NCI-H1417 treated with DMSO at 0.1 percent for 48 hours (cell line): ENCODE data around the gene HIPK3.

Experiments
- DNase-seq: peaks from one replicate; lab custom pipeline; 2025; lab: John Stamatoyannopoulos, UW

The HIPK3 gene

DNA sequence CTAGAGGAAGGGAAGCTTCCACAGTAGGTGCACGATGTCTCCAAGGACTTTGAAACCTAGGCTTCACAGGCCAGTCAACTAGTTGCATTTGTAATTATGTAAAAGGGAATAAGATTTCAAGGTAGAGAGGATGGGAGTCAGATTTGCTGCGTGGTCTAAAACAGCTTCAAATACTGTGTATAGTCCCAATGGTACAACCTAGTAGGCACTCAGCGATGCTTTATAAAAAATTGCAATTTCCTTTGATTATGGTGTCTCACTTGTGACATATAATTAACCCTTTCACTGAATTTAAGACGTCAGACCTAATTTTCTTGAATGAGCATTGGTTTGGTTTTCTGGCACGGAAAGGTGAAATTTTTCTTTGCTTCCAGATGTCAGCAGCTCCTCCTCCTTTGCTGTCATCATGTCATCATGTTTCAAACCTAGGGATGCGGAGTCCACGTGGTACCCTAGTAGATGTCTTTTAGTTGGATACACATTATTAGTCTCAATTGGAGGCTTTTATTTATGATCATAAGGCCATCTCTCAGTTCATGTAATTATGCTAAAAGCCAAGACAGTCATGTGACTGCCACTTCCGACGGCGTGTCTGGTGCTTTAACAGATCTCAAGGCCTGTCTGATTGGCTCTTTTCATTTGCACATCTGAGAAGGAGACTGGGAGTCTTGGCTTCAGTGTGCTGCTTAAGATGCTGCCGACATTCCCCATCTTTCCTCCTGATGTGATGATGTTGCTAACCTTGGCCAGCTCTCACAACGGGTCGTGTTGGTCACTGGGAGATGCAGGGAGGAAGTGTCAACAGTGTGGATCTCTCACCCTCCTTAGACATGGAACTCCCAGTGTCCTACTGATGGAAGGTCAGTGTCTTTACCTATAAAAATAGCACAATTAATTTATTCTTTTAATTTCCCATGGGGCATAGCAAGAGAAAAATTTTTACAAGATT lies 134.0 kb downstream of the HIPK3 start:
- DNase-seq = no peak

GRCh38 chr11:33391893-33392251 lies 134.7 kb downstream of the HIPK3 start:
- DNase-seq = no peak

GRCh38 chr11:33394431-33395109 lies 137.4 kb downstream of the HIPK3 start:
- DNase-seq = no peak

DNA sequence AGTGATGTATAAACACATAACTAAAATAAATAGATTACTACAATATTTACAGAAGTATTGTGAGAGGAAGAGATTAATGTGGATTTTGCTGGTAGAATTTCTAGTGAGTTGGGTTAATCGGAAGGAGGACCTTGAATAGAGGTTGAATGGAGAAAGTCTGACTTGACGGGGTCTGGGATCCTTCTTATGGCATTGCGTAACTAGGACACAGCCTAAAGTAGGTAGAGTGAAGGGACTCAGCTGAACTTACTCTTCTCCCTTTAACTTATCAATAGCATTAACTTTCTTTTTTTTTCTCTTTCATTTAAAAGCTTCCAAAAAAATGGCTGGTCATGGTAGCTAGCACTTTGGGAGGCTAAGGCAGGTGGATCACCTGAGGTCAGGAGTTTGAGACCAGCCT lies 139.2 kb downstream of the HIPK3 start:
- no peak for DNase-seq

DNA sequence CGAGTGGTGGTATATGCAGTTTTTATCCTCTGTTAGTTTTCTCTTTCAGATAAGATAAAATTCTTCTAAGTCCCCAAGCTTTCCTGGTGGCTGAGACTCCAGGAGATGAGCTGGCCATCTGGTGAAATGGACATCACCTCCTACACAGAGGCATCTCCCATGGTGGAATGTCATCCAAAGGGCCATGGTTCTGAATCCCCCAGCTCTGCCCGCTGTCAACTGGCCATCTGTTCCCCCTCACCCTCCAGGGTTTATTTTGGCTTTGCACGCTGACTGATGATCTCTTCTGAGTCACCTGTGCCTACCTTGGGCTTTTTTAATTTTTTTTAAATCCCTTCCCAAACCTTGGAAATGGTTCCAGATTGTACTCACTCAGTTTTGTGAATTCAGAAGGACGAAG lies 142.2 kb downstream of the HIPK3 start:
- no peak for DNase-seq

DNA sequence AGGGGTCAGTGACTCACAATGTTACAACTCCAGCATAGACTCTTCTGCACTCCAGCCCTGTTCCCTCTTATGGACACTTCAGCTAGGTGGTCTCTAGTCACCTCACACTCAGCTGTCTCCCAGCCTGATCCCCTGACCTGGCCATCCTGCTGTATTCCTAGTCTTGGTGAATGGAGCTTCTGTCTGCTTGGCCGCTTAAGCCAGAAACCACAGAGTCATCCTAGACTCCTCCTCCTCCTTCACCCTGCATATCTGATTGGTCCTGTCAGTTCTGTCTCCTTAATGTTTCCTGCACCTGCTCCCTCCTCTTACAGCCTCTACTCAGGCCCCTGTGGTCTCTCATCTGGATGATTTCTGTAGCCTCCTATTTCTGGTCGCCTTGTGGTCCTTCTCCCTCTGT lies 144.9 kb downstream of the HIPK3 start:
- no peak for DNase-seq

GRCh38 chr11:33403344-33403743 lies 146.2 kb downstream of the HIPK3 start:
- DNase-seq = no peak

GRCh38 chr11:33405834-33406602 lies 148.8 kb downstream of the HIPK3 start:
- DNase-seq = no peak
